Kidney (tissue), 14 donors: ENCODE results near the gene PANX2. TPM values are rescaled to one million over a fixed set of nuclear protein-coding genes. Genes with fewer than 3 reads are reported as not detected.

Experiments
- DNase-seq, 5 donors: peaks; one replicate each; pipeline ENCODE4 v3.0.0-alpha.2; 2013 to 2020
- FAIRE-seq: peaks from 2 replicates; lab custom pipeline; 2012; peaks lifted over from hg19 to GRCh38; lab: Jason Lieb, UNC
- H3K27ac ChIP-seq, 2 donors: one replicate each; pipeline ENCODE4 v1.7.0; 2013; ENCODE audit warnings: low read depth in 2 of 2, low read length in 2 of 2, inconsistent platforms in 1 of 2
- H3K27me3 ChIP-seq: one replicate; pipeline ENCODE4 v1.7.1; 2013; ENCODE audit warnings: low read length, inconsistent platforms; ENCODE audit not compliant: control insufficient read depth, insufficient read depth
- H3K36me3 ChIP-seq, 3 donors: one replicate each; pipeline versions ENCODE4 v1.7.0 to v1.7.1; 2013; ENCODE audit warnings: low read length in 3 of 3, control low read depth in 1 of 3, inconsistent platforms in 1 of 3; ENCODE audit not compliant: insufficient read depth in 3 of 3, control insufficient read depth in 2 of 3
- H3K4me1 ChIP-seq, 3 donors: one replicate each; pipeline versions ENCODE4 v1.7.0 to v1.7.1; 2013; ENCODE audit warnings: low read length in 3 of 3, inconsistent platforms in 1 of 3, low read depth in 1 of 3; ENCODE audit not compliant: control insufficient read depth in 2 of 3, insufficient read depth in 2 of 3
- H3K4me3 ChIP-seq, 3 donors: one replicate each; pipeline versions ENCODE4 v1.7.0 to v1.8.1; 2013; ENCODE audit warnings: low read length in 3 of 3, control low read depth in 1 of 3, inconsistent platforms in 1 of 3
- H3K9ac ChIP-seq, 3 donors: one replicate each; pipeline versions ENCODE4 v1.7.0 to v1.7.1; 2013; ENCODE audit warnings: low read length in 3 of 3, control low read depth in 1 of 3, inconsistent platforms in 1 of 3
- H3K9me3 ChIP-seq, 3 donors: one replicate each; pipeline versions ENCODE4 v1.7.0 to v1.7.1; 2013; ENCODE audit warnings: low read length in 3 of 3, control low read depth in 1 of 3, inconsistent platforms in 1 of 3; ENCODE audit not compliant: control insufficient read depth in 2 of 3, insufficient read depth in 1 of 3
- intact Hi-C: fragments of 100-400 bp; cut with DNase I; formaldehyde crosslinking; loops from one replicate; pipeline ENCODE4 v1.11.1; 2022
- polyA plus RNA-seq: library from polyadenylated mRNA; stranded (reverse); fragments of 350-450 nt; fragmentation: Illumina TruSeq; extraction: RNeasy Lipid Tissue Mini Kit (QIAGEN cat#74804); gene quantifications from one replicate; pipeline ENCODE4 v1.2.3, GENCODE V29; 2014; ENCODE audit warnings: low read depth, low replicate concordance; ENCODE audit not compliant: insufficient read depth
- total RNA-seq: library from RNA; stranded (reverse); fragmentation: NEBNext Ultra II Directional; extraction: Animal tissue kit (Norgen Biotek cat#: 25700); gene quantifications from one replicate; pipeline ENCODE4 v1.2.1, GENCODE V29; 2021
- TF ChIP-seq, protein P1 (sequence below): IDR thresholded peaks from 3 replicates; pipeline ENCODE4 v1.5.1; 2012; ENCODE audit warnings: mild to moderate bottlenecking, moderate library complexity, borderline replicate concordance; ENCODE audit not compliant: insufficient read depth; ENCODE audit errors: extremely low read depth
- donor health status: control.
- donor health status: control.
- donor health status: control.
- donor health status: control.
- donor health status: control.
- donor health status: DM: yes; HTN: yes; CAD: no.
- donor health status: Normal renal cell carcinoma (clear cell type).

PANX2 gene
- total and polyA plus RNA-seq, 2 donors from 2014 or later, result 1.0 to 4.3 TPM

DNA sequence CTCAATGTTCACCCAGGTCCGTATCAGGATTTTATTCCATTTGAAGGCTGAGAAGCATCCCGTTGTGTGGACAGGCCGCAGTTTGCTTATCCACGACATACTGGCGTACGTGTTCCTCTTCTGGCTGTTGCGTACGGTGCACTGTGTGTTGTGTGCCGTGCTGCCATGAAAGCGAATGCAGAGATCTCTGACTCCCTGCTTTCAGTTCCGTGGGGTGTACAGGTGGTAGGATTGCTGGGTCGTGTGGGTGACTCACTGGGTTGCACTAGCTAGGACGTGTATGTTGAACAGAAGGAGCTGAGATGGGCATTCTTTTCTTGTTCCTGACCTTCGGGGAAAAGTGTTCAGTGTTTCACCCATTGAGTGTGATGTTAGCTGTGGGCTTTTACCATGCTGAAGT, 40.6 kb downstream of the PANX2 start:
- H3K36me3 ChIP-seq, result peaks cover 8 to 43% (median 14%) of the 10 kb centered on the region in 3 donors
- intact Hi-C loops, result loop anchor here (5.0 kb wide), 1 partner anchor 64 kb away; no protein-coding TSS in a partner anchor

DNA sequence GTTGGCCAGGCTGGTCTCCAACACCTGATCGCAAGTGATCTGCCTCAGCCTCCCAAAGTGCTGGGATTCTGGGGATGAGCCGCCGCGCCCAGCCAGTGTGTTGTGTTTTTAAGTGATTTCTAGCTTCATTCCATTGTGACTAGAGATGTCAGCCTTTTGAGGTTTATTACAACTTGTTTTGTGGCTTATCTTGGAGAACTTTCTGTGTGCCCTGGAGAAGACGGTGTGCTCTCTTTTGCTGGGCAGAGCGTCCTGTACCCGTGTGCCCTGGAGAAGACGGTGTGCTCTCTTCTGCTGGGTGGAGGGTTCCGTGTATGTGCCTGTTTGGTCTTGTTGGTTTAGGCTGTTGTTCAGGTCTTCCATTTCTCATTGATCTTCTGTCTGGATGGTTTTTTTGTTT, 42.7 kb downstream of the PANX2 start:
- Histone ChIP-seq H3K9ac (no peak overlapping the region), H3K27me3 (no peaks in the 10 kb centered on the region), H3K36me3 (peaks cover 8 to 42% (median 19%) of the 10 kb centered on the region in 3 donors), H3K27ac (no peak overlapping the region), H3K4me1 (peaks cover 0 to 2% (median 0%) of the 10 kb centered on the region in 3 donors), H3K9me3 (no peaks in the 10 kb centered on the region), H3K4me3 (no peak overlapping the region)
- FAIRE-seq, result no peak
- TF ChIP-seq, protein P1, sequence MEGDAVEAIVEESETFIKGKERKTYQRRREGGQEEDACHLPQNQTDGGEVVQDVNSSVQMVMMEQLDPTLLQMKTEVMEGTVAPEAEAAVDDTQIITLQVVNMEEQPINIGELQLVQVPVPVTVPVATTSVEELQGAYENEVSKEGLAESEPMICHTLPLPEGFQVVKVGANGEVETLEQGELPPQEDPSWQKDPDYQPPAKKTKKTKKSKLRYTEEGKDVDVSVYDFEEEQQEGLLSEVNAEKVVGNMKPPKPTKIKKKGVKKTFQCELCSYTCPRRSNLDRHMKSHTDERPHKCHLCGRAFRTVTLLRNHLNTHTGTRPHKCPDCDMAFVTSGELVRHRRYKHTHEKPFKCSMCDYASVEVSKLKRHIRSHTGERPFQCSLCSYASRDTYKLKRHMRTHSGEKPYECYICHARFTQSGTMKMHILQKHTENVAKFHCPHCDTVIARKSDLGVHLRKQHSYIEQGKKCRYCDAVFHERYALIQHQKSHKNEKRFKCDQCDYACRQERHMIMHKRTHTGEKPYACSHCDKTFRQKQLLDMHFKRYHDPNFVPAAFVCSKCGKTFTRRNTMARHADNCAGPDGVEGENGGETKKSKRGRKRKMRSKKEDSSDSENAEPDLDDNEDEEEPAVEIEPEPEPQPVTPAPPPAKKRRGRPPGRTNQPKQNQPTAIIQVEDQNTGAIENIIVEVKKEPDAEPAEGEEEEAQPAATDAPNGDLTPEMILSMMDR, result no peak
- no peak for DNase-seq
- intact Hi-C loops, result loop anchor here (5.0 kb wide), 1 partner anchor 66 kb away; no protein-coding TSS in a partner anchor

More for the DNA sequence above, 40.6 kb downstream of the PANX2 start:
- FAIRE-seq, result no peak
- no peak overlapping the region for H3K27ac ChIP-seq
- no peak for DNase-seq
- no peaks in the 10 kb centered on the region for H3K27me3 ChIP-seq
- TF ChIP-seq, protein P1, result no peak
- peaks cover 0 to 5% (median 0%) of the 10 kb centered on the region in 3 donors for H3K4me1 ChIP-seq
- no peaks in the 10 kb centered on the region for H3K9me3 ChIP-seq
- no peak overlapping the region for H3K9ac ChIP-seq
- no peak overlapping the region for H3K4me3 ChIP-seq

DNA sequence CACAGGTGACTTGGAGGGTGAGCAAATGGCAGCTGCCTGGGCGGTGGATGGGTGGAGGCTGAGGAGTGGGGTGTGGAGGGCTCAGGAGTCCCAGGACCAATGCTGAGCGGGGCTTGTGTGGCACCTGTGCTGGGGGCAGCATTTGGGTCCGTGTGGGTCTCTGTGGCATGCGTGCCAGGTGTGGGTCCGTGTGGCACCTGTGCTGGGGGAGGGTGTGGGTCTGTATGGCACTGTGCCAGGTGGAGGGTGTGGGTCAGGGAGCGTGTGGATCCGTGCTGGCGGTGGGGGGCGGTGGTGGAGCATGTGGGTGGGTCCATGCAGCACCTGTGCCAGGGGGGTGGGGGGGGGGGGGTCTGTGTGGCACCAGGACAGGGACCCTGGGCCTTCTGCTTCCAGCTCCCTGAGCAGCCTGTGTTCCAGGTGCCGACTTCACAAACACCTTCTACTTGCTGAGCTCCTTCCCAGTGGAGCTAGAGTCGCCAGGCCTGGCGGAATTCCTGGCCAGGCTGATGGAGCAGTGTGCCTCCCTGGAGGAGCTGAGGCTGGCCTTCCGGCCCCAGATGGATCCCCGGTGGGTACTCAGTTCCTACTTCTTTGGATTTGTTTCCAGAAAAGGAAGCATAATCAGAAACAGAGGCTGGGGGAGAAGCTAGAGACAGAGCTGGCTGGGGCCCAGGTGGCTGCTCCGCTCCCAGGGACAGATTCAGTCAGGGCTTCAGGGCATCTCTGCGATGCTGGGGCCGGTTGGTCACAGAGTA, 44.9 kb downstream of the PANX2 start:
- Histone ChIP-seq H3K27me3 (no peaks in the 10 kb centered on the region), H3K9me3 (no peaks in the 10 kb centered on the region), H3K9ac (no peak overlapping the region), H3K36me3 (peaks cover 8 to 37% (median 20%) of the 10 kb centered on the region in 3 donors), H3K27ac (no peak overlapping the region), H3K4me1 (peaks cover 0 to 4% (median 0%) of the 10 kb centered on the region in 3 donors), H3K4me3 (no peak overlapping the region)
- peak in 1 of 5 donors; percentile 52 for DNase-seq
- no peak for FAIRE-seq
- TF ChIP-seq, protein P1, result no peak
- intact Hi-C loops, result no loop called here
